ENCODE results near the gene MEGF11.
"Not testable (repeated sequence)": the region's sequence is repeated elsewhere in the genome, so short reads cannot be mapped to it uniquely, and the experiment has no call there.

Gene MEGF11

DNA sequence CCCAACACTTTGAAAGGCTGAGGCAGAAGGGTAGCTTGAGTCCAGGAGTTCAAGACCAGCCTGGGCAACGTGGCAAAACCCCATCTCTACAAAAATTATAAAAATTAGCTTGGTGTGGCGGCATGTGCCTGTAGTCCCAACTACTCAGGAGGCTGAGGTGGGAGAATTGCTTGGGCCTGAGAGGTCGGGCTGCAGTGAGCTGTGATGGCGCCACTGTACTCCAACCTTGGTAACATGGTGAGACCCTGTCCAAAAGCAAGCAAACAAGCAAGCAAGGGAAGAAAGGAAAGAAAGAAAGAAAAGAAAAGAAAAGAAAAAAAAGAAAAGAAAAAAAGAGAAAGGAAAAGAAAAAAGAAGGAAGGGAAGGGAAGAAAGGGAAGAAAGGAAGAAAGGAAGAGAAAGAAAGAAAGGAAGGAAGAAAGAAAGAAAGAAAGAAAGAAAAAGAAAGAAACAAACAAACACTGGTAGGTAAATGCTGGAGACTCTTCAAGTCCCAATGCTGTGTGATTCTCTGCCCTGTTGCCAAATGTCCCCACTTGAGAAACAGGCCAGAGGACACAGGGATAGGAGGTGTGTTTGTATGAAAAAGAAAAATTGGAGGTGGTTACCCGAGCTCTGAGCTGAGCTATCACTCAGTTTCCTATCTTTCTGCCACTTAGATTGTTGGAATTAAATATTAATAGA lies 263.1 kb downstream of the MEGF11 start:
- no peak for DNase-seq

DNA sequence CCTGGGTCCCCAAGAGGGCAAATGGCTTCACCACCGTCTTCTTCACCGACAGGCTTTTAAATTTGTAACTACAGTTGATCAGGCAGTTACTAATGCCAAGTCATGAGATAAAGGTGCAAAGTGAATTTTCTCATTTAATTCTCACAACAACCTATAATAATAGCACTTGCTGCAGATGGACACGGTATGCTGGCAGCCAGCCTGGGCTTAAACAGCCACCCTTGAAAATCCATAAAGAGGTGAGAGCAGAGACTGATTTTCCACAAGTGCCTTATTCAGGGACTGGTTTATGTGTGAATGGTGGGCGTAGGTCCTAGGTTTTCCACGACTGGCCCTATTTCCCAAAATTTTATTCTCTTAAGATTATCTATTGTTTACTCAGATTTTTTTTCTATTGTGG lies 266.4 kb downstream of the MEGF11 start:
- DNase-seq: no peak

- DNase-seq: no peak
Observed at GRCh38 chr15:65986416-65986815, 267.1 kb downstream of the MEGF11 start.

DNA sequence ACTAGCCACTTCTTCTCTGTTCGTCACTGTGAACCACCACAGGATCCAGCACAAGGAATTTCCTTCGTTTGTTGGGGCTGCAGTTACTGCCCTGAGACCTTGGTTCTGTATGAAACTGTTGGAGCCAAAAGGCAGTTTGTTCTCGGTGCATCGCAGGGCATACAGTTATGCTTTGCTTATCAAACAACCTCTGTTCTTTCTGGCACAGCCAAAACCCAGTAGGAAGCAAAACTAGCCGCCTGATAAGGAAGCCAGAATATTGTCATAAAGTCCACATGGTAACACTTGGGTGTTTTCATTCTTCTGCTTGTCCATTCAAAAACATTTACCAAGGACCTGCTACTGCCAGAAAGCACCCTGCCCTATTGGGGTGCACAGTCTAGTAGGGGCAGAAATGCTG lies 268.2 kb downstream of the MEGF11 start:
- no peak for DNase-seq

- no peak for DNase-seq
Observed at GRCh38 chr15:65982627-65983322, 270.8 kb downstream of the MEGF11 start.

DNA sequence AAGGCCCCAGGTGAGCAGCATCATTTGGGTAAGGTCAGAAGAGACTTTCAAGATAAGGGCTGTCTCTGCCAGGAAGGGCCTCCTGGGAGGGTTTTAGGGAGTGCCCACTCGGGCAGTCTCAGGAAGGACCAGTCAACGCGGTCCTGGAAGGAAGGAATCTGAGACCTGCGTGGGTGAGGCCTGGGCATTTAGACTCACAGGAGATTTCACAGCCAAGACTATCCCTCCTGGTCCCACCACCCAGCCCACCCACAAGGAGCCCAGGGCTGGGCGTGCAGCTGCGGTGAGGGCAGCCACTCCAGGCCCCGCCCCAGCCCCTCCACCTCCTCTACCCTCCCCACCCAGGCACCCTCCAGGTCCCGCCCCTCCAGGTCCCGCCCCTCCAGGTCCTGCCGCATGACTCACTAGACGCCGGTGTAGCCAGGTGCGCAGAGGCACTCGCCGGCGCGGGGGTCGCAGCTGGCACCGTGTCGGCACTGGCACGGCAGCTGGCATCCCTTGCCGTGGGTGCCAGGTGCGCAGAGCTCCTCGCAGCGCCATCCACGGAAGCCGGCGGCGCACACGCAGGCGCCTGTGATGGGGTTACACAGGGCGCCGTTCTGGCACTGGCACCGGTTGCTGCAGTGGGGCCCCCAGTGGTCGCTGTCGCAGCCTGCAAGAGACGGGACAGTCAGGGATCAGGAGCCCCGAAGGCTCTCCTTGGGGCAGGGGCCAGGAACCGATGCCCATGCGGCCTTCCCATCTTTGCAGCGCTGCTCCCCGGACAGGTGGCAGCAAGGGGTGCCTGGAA lies 271.5 kb downstream of the MEGF11 start:
- DNase-seq: peak; percentile 84

DNA sequence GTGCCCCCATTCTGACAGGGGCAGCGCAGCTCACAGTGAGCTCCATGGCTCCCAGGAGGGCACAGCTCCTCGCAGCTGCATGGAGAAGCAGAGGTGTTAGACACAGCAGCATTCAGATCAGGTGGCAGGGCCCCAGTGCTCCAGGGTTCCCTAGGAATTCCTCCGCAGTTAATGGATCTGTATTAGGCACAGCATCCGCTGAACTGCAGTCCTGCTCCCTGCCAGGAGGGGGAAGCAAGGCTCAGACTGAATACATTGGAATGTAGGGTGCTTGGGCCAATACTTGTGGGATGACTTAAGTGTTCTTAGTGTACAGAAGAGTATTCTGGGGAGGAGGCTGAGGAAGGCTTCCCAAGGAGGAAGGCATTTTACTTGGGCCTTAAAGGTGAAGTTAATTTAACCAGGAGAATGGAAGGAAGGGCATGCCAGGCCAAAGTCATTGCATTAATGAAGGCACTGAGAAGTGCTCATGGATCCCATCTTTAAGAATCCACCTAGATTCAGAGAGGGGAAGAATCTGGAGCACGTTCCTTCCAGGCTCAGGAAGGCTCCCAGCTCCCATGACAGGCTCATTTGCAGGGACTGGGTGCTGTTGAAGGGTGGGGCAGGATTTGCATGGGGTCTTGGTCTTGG lies 272.6 kb downstream of the MEGF11 start:
- DNase-seq: peak; percentile 10

DNA sequence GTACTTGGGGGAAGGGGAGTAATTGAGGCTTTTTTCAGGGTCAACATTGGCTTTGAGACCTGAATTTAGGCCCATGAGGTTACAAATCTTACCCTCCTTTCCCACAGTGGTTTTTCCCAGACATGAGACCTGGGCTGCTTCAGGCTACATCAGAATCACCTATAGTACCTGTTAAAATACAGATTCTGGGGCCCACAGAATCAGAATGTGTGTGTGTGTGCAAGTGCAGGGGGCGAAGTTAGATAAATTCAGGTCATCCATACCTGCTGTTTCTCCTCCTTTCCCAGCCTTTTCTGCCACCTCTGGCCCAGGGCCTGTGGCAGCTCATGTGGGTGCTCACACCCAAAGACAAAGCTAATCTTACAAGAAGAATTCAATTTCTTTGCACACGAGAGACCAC lies 273.7 kb downstream of the MEGF11 start:
- no peak for DNase-seq

- DNase-seq: no peak
Observed at GRCh38 chr15:65979316-65979715, 274.2 kb downstream of the MEGF11 start.

DNA sequence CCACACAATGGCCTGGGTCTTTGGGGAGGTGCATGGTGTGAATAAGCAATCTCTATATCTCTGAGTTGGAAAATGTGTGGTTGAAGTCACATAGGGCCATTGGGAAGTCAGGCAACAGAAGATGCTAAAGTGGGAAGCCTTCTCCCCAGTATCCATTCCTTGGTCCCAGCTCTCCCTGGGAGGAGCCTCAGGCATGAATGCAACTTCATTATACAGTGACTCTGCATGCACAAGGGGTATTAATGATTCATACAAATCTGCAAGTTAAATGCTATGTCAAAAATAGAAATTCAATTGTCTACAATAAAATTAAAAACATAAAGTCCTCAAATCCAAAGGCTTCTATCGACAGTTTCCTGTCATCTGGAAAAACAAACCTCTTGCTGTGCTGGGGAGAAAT lies 275.4 kb downstream of the MEGF11 start:
- no peak for DNase-seq

DNA sequence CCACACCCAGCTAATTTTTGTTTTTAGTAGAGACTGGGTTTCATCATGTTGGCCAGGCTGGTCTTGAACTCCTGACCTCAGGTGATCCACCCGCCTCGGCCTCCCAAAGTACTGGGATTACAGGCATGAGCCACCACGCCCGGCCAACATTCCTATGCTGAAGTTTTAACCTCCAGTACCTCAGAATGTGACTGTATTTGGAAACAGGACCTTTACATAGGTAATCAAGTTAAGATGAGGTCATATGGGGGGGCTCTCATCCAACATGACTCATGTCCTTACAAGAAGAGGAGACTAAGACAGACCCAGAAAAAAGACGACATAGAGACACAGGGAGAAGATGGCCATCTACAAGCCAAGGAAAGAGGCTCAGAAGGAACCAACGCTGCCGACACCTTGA lies 277.4 kb downstream of the MEGF11 start:
- not testable (repeated sequence) for DNase-seq

DNA sequence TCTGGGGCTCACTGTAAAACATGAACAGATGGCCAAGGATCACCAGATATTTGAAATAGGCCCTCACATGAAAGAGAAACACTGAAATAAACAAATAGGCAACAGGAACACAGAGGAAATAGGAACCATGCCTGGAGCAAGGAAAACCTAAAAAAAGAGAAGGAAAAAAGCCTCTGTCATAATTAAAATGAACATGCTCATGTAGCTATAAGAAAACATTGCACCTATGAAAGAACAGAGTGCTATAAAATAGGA lies 281.9 kb downstream of the MEGF11 start:
- DNase-seq: no peak

- no peak for DNase-seq
Observed at GRCh38 chr15:65970937-65971740, 282.4 kb downstream of the MEGF11 start.

DNA sequence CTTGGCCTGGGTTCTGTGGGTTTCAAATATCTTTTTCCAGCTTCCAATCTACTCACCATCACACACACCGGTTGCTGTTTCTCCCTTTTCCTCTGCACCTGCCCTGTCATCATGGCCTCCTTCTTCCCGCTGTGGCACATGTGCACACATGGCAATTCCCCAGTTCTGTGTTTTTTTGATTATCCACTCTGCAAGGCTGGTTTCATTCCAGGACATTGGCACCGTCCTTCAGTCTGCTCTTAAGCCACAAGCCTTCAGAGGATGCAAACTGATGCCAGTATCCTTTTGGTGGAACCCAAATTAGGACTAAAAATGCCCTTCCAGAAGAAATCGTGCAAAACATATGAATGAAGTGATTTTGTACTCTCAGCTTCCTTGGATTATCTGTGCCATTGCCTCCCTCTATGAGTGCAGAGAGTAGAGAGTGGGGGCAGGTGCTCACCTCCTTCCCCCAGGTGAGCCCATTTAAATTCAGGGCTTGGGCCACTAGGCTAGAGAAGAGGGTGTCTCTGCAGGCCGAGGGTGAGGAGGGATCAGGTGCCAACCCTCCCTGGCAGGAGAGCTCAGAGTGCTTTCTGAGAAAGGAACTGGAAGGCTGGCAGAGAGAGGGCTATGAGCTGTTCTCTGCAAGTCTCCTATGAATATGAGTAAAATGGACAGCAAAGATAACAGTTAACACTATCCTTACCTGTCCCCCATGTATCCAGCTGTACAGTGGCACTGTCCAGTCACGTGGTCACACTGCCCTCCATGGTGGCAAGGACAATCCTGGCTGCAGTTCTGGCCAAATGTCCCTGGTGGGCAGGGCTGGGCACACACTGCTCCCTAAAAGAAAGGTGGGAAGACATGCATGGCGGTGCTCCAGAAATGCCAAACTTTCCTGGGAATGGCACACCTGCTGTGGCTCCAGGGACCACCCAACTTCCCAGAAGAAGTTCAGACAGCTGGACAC lies 283.4 kb downstream of the MEGF11 start:
- no peak for DNase-seq

GRCh38 chr15:65968511-65968910 lies 285.0 kb downstream of the MEGF11 start:
- no peak for DNase-seq

GRCh38 chr15:65964792-65965433 lies 288.6 kb downstream of the MEGF11 start:
- no peak for DNase-seq

DNA sequence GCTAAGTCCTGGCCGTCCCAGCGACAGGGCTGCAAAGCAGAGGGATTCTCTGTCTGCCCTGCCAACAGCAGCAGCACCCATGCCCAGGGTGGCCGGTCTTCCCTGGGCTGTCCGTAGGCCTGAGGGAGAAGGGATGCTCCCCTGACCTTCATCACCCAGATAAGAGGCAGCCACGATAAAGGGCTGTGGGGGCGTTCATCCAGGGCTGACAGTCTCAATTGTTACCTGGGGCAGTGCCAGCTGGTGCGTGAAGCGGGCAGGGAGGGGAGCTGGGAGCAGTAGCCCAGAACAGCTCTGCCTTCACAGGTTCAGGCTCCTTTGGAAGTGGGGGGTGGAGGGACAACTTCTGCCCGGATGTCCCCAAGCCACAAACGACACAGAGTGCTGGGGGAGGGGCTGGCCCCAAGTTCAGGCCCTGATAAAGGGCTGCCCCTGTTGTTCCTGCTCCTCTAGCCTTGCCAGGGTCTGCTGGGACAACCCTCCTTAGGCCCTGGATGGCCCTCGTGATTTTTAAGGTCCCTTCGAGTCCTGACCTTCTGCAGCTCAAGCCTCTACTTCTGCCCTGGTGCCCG lies 289.6 kb downstream of the MEGF11 start:
- no peak for DNase-seq

GRCh38 chr15:65963358-65963757 lies 290.2 kb downstream of the MEGF11 start:
- DNase-seq: no peak

DNA sequence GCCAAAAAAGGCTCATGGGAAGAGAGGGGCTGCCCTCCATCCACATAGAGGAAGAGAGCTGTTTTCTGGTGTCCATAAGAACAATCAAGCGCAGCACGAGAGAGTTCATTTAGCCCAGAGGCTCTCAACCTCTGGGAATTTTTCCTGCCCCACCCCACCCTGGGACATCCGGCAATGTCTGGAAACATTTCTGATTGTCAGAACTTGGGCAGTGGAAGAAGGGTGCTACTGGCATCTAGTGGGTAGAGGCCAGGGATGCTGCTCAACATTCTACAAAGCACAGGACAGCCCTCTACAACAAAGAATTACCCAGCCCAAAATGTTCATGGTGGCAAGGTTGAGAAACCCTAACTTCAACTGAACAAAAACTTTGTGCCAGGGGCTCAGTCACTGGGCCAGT lies 291.4 kb downstream of the MEGF11 start:
- no peak for DNase-seq

GRCh38 chr15:65960586-65960985 lies 293.0 kb downstream of the MEGF11 start:
- no peak for DNase-seq

DNA sequence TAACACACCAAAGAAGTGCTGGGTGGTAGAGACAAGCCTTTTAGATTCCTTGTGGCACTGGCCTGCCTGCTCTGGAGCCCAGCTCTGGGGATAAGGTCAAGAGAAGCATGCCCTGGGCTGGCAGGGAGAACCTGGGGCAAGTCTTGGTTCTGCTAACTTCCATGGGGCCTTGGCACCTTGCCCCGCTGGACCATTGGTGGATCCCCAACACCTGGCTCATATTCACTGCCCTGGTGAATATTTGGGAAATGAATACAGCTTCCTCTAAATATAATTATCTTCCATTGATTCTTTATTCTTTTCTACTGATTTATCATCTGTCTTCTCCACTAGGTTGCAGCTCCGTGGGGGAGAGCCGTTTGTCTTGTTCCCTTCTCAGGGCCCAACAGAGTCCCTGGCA lies 294.7 kb downstream of the MEGF11 start:
- no peak for DNase-seq

Data from CD4-positive, alpha-beta T cell treated with Interleukin-17A for 4 hours (primary cell).